Measurements from ENCODE around the gene ZNF385D. TPM values are rescaled to one million over a fixed set of nuclear protein-coding genes. Genes with fewer than 3 reads are reported as not detected.

The ZNF385D gene
- total RNA-seq, 2 experiments from 2014 or later, result not detected

- CTCF ChIA-PET, result no interaction called here
- no peak for ATAC-seq
- H3K9me3 Mint-ChIP-seq, result peaks cover 8% of the 10 kb centered on the region
These were observed 43.3 kb upstream of the ZNF385D start for GRCh38 chr3:21794291-21794690.

GRCh38 chr3:21792176-21792575 lies 41.2 kb upstream of the ZNF385D start:
- TF ChIP-seq CTCF (IDR thresholded peaks at IDR 0.05), result no peak
- H3K4me3 Mint-ChIP-seq, result no peak overlapping the region
- ATAC-seq (no peak), DNase-seq (no peak)
- peaks cover 8% of the 10 kb centered on the region for H3K9me3 Mint-ChIP-seq
- H3K36me3 Mint-ChIP-seq (ENCODE audit: low read depth), result no peaks in the 10 kb centered on the region
- no peaks in the 10 kb centered on the region for H3K4me1 Mint-ChIP-seq (ENCODE audit: low read depth)
- POLR2A ChIA-PET, result no interaction called here
- intact Hi-C loops (cut with micrococcal nuclease), result no loop called here
- H3K27me3 Mint-ChIP-seq, result no peaks in the 10 kb centered on the region
- no peak overlapping the region for H3K27ac Mint-ChIP-seq
- CTCF ChIA-PET, result no interaction called here

More at GRCh38 chr3:21794291-21794690, 43.3 kb upstream of the ZNF385D start:
- no peak for DNase-seq
- TF ChIP-seq CTCF (IDR thresholded peaks at IDR 0.05), result no peak
- H3K27me3 Mint-ChIP-seq, result no peaks in the 10 kb centered on the region
- POLR2A ChIA-PET, result no interaction called here
- intact Hi-C loops (cut with micrococcal nuclease), result no loop called here
- H3K4me3 Mint-ChIP-seq, result no peak overlapping the region
- no peaks in the 10 kb centered on the region for H3K36me3 Mint-ChIP-seq (ENCODE audit: low read depth)
- H3K27ac Mint-ChIP-seq, result no peak overlapping the region
- no peaks in the 10 kb centered on the region for H3K4me1 Mint-ChIP-seq (ENCODE audit: low read depth)

- POLR2A ChIA-PET, result no interaction called here
- TF ChIP-seq CTCF (IDR thresholded peaks at IDR 0.05), result no peak
- CTCF ChIA-PET, result no interaction called here
- Mint-ChIP-seq H3K36me3 (ENCODE audit: low read depth) (no peaks in the 10 kb centered on the region), H3K27me3 (no peaks in the 10 kb centered on the region), H3K27ac (no peak overlapping the region), H3K9me3 (peaks cover 6% of the 10 kb centered on the region), H3K4me3 (no peak overlapping the region), H3K4me1 (ENCODE audit: low read depth) (no peaks in the 10 kb centered on the region)
- intact Hi-C loops (cut with micrococcal nuclease), result no loop called here
- DNase-seq (no peak), ATAC-seq (no peak)
These were observed 40.3 kb upstream of the ZNF385D start for GRCh38 chr3:21791356-21791755.

GRCh38 chr3:21790466-21790865 lies 39.5 kb upstream of the ZNF385D start:
- H3K4me1 Mint-ChIP-seq (ENCODE audit: low read depth), result no peaks in the 10 kb centered on the region
- no peak overlapping the region for H3K27ac Mint-ChIP-seq
- ChIA-PET CTCF (no interaction called here), POLR2A (no interaction called here)
- H3K4me3 Mint-ChIP-seq, result no peak overlapping the region
- H3K9me3 Mint-ChIP-seq, result peaks cover 3% of the 10 kb centered on the region
- H3K36me3 Mint-ChIP-seq (ENCODE audit: low read depth), result no peaks in the 10 kb centered on the region
- ATAC-seq (no peak), DNase-seq (no peak)
- no peaks in the 10 kb centered on the region for H3K27me3 Mint-ChIP-seq
- intact Hi-C loops (cut with micrococcal nuclease), result no loop called here
- no peak for TF ChIP-seq CTCF (IDR thresholded peaks at IDR 0.05)

GRCh38 chr3:21789730-21790129 lies 38.7 kb upstream of the ZNF385D start:
- no peaks in the 10 kb centered on the region for H3K4me1 Mint-ChIP-seq (ENCODE audit: low read depth)
- TF ChIP-seq CTCF (IDR thresholded peaks at IDR 0.05), result no peak
- DNase-seq, result no peak
- H3K4me3 Mint-ChIP-seq, result no peak overlapping the region
- ATAC-seq, result no peak
- ChIA-PET POLR2A (no interaction called here), CTCF (no interaction called here)
- no peak overlapping the region for H3K27ac Mint-ChIP-seq
- intact Hi-C loops (cut with micrococcal nuclease), result no loop called here
- H3K36me3 Mint-ChIP-seq (ENCODE audit: low read depth), result no peaks in the 10 kb centered on the region
- no peaks in the 10 kb centered on the region for H3K27me3 Mint-ChIP-seq
- H3K9me3 Mint-ChIP-seq, result peaks cover 3% of the 10 kb centered on the region

All from activated CD8-positive, alpha-beta T cell treated with anti-CD3 and anti-CD28 coated beads for 36 hours (primary cell).